Epidermal melanocyte (primary cell): Measurements from ENCODE around the gene RAP1GDS1.
"Not testable (repeated sequence)": the region's sequence is repeated elsewhere in the genome, so short reads cannot be mapped to it uniquely, and the experiment has no call there.

ENCODE experiments used
- DNase-seq: peaks from one replicate; pipeline ENCODE4 v3.0.0; 2011; ENCODE audit warnings: low spot score; ENCODE audit not compliant: insufficient read length

RAP1GDS1 gene

GRCh38 chr4:98352940-98353339 lies 91.8 kb downstream of the RAP1GDS1 start:
- DNase-seq: no peak

GRCh38 chr4:98358630-98359248 lies 97.6 kb downstream of the RAP1GDS1 start:
- no peak for DNase-seq

GRCh38 chr4:98359646-98360045 lies 98.5 kb downstream of the RAP1GDS1 start:
- no peak for DNase-seq

- DNase-seq: no peak
These were observed 102.2 kb downstream of the RAP1GDS1 start for GRCh38 chr4:98363431-98363830.

- not testable (repeated sequence) for DNase-seq
These were observed 105.1 kb downstream of the RAP1GDS1 start for GRCh38 chr4:98366275-98366674.

- not testable (repeated sequence) for DNase-seq
These were observed 106.8 kb downstream of the RAP1GDS1 start for GRCh38 chr4:98368000-98368399.

- DNase-seq: no peak
These were observed 108.1 kb downstream of the RAP1GDS1 start for GRCh38 chr4:98369322-98369721.

- no peak for DNase-seq
These were observed 113.5 kb downstream of the RAP1GDS1 start for GRCh38 chr4:98374643-98375042.

GRCh38 chr4:98377559-98377958 lies 116.4 kb downstream of the RAP1GDS1 start:
- DNase-seq: no peak

GRCh38 chr4:98381306-98381705 lies 120.1 kb downstream of the RAP1GDS1 start:
- no peak for DNase-seq

- no peak for DNase-seq
These were observed 122.4 kb downstream of the RAP1GDS1 start for GRCh38 chr4:98383431-98384106.

- DNase-seq: no peak
These were observed 124.6 kb downstream of the RAP1GDS1 start for GRCh38 chr4:98385831-98386230.

- no peak for DNase-seq
These were observed 126.3 kb downstream of the RAP1GDS1 start for GRCh38 chr4:98387345-98388026.

GRCh38 chr4:98394134-98394533 lies 132.9 kb downstream of the RAP1GDS1 start:
- DNase-seq: no peak

- DNase-seq: no peak
These were observed 138.7 kb downstream of the RAP1GDS1 start for GRCh38 chr4:98399915-98400314.

- no peak for DNase-seq
These were observed 145.6 kb downstream of the RAP1GDS1 start for GRCh38 chr4:98406819-98407218.

- DNase-seq: no peak
These were observed 150.5 kb downstream of the RAP1GDS1 start for GRCh38 chr4:98411731-98412130.

GRCh38 chr4:98416844-98417243 lies 155.7 kb downstream of the RAP1GDS1 start:
- no peak for DNase-seq

- DNase-seq: not testable (repeated sequence)
These were observed 159.0 kb downstream of the RAP1GDS1 start for GRCh38 chr4:98420151-98420550.

- no peak for DNase-seq
These were observed 159.9 kb downstream of the RAP1GDS1 start for GRCh38 chr4:98421111-98421510.

- DNase-seq: no peak
These were observed 161.8 kb downstream of the RAP1GDS1 start for GRCh38 chr4:98423009-98423408.

- DNase-seq: no peak
These were observed 169.7 kb downstream of the RAP1GDS1 start for GRCh38 chr4:98430708-98431403.
